ENCODE data around the gene HASPIN. TPM values are rescaled to one million over a fixed set of nuclear protein-coding genes. Genes with fewer than 3 reads are reported as not detected.

Gene HASPIN
- total and polyA plus RNA-seq, 11 donors, result 0.15 to 2.1 (median 0.32) TPM; not detected in 1

GRCh38 chr17:3768769-3769168 is 45.1 kb downstream of the HASPIN start:
- intact Hi-C loops (cut with DNase I), result no loop called here
- DNase-seq (no peak), ATAC-seq (no peak)
- no peak overlapping the region for H3K27ac ChIP-seq
- H3K9me3 ChIP-seq, result peaks cover 0 to 5% (median 0%) of the 10 kb centered on the region in 12 donors
- H3K27me3 ChIP-seq, result peaks cover 0 to 2% (median 0%) of the 10 kb centered on the region in 9 donors
- no peaks in the 10 kb centered on the region for H3K36me3 ChIP-seq
- no peak overlapping the region for H3K4me3 ChIP-seq
- H3K4me1 ChIP-seq, result peaks cover 0 to 6% (median 0%) of the 10 kb centered on the region in 12 donors
- no peak for TF ChIP-seq CTCF (IDR thresholded peaks at IDR 0.05)
- TF ChIP-seq POLR2A (IDR thresholded peaks at IDR 0.05), result no peak
- 51 to 76% (median 54%) methylated on average over 6 to 8 of the region's 8 CpGs for WGBS, 4 donors

- Histone ChIP-seq H3K9me3 (peaks cover 0 to 5% (median 0%) of the 10 kb centered on the region in 12 donors), H3K27me3 (peaks cover 0 to 5% (median 0%) of the 10 kb centered on the region in 9 donors), H3K4me3 (no peak overlapping the region), H3K4me1 (peaks cover 0 to 4% (median 0%) of the 10 kb centered on the region in 12 donors), H3K27ac (no peak overlapping the region), H3K36me3 (no peaks in the 10 kb centered on the region)
- intact Hi-C loops (cut with DNase I), result no loop called here
- DNase-seq (no peak), ATAC-seq (no peak)
- TF ChIP-seq CTCF (IDR thresholded peaks at IDR 0.05), result no peak
- TF ChIP-seq POLR2A (IDR thresholded peaks at IDR 0.05), result no peak
- 53 to 70% (median 58%) methylated on average over 8 of the region's 8 CpGs for WGBS, 4 donors
These were observed 46.8 kb downstream of the HASPIN start for GRCh38 chr17:3770466-3770865.

- DNase-seq, result no peak
- Histone ChIP-seq H3K27ac (no peak overlapping the region), H3K27me3 (peaks cover 0 to 5% (median 0%) of the 10 kb centered on the region in 9 donors), H3K36me3 (no peaks in the 10 kb centered on the region), H3K4me3 (no peak overlapping the region), H3K4me1 (no peaks in the 10 kb centered on the region), H3K9me3 (peaks cover 0 to 5% (median 0%) of the 10 kb centered on the region in 12 donors)
- no peak for ATAC-seq
- TF ChIP-seq POLR2A (IDR thresholded peaks at IDR 0.05), result no peak
- TF ChIP-seq CTCF (IDR thresholded peaks at IDR 0.05), result no peak
- intact Hi-C loops (cut with DNase I), result no loop called here
- WGBS, 4 donors, result 77 to 82% (median 77%) methylated on average over 16 of the region's 16 CpGs
These were observed 47.4 kb downstream of the HASPIN start for GRCh38 chr17:3771140-3771539.

- DNase-seq (no peak), ATAC-seq (no peak)
- TF ChIP-seq CTCF (IDR thresholded peaks at IDR 0.05) (no peak), POLR2A (IDR thresholded peaks at IDR 0.05) (no peak)
- peaks cover 0 to 5% (median 0%) of the 10 kb centered on the region in 9 donors for H3K27me3 ChIP-seq
- intact Hi-C loops (cut with DNase I), result no loop called here
- 70 to 81% (median 72%) methylated on average over 9 to 12 of the region's 12 CpGs for WGBS, 4 donors
- peaks cover 0 to 4% (median 0%) of the 10 kb centered on the region in 12 donors for H3K9me3 ChIP-seq
- H3K4me1 ChIP-seq, result no peaks in the 10 kb centered on the region
- no peaks in the 10 kb centered on the region for H3K36me3 ChIP-seq
- H3K4me3 ChIP-seq, result no peak overlapping the region
- H3K27ac ChIP-seq, result no peak overlapping the region
These were observed 49.1 kb downstream of the HASPIN start for GRCh38 chr17:3772764-3773163.

Data from heart left ventricle (tissue), 16 donors.